ENCODE data around the gene KRTAP10-4.

DNA sequence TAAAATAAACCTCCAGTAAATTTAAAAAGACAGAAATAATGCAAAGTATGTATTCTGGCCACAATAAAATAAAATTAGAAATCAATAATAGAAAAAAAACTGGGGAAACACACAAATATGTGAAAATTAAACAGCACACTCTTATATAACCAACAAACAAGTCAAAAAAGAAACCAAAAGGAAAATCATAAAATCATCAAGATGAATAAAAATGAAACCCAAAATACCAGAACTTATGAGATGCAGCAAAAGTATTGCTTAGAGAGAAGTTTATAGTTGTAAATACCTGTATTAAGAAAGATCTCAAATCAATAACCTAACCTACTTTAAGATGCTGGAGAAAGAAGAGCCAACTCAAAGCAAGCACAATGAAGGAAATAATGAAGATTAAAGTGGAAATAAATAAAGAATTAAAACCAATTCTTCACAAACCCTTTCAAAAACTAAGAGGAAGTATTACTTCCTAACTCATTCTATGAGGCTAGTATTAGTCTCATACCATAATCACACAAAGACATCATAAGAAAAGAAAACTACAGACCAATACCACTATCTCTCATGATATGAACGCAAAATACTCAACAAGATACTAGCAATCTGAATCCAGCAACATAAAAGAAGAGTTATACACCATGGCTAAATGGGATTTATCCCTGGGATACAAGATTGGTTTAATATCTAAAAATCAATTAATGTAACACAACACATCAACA is 8.5 kb upstream of the KRTAP10-4 start:
- TF ChIP-seq, protein P1, sequence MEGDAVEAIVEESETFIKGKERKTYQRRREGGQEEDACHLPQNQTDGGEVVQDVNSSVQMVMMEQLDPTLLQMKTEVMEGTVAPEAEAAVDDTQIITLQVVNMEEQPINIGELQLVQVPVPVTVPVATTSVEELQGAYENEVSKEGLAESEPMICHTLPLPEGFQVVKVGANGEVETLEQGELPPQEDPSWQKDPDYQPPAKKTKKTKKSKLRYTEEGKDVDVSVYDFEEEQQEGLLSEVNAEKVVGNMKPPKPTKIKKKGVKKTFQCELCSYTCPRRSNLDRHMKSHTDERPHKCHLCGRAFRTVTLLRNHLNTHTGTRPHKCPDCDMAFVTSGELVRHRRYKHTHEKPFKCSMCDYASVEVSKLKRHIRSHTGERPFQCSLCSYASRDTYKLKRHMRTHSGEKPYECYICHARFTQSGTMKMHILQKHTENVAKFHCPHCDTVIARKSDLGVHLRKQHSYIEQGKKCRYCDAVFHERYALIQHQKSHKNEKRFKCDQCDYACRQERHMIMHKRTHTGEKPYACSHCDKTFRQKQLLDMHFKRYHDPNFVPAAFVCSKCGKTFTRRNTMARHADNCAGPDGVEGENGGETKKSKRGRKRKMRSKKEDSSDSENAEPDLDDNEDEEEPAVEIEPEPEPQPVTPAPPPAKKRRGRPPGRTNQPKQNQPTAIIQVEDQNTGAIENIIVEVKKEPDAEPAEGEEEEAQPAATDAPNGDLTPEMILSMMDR (IDR thresholded peaks at IDR 0.05) = no peak
- TF ChIP-seq POLR2A (IDR thresholded peaks at IDR 0.05) = no peak

Data from uterus (tissue), 2 donors.